Measurements from ENCODE around the gene GJA1.

Gene GJA1

GRCh38 chr6:121403964-121404363, 31.5 kb upstream of the GJA1 start:
- no peak overlapping the region for H3K4me3 ChIP-seq (ENCODE audit: low read depth, low read length)
- TF ChIP-seq, protein P1, sequence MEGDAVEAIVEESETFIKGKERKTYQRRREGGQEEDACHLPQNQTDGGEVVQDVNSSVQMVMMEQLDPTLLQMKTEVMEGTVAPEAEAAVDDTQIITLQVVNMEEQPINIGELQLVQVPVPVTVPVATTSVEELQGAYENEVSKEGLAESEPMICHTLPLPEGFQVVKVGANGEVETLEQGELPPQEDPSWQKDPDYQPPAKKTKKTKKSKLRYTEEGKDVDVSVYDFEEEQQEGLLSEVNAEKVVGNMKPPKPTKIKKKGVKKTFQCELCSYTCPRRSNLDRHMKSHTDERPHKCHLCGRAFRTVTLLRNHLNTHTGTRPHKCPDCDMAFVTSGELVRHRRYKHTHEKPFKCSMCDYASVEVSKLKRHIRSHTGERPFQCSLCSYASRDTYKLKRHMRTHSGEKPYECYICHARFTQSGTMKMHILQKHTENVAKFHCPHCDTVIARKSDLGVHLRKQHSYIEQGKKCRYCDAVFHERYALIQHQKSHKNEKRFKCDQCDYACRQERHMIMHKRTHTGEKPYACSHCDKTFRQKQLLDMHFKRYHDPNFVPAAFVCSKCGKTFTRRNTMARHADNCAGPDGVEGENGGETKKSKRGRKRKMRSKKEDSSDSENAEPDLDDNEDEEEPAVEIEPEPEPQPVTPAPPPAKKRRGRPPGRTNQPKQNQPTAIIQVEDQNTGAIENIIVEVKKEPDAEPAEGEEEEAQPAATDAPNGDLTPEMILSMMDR (IDR thresholded peaks at IDR 0.05; ENCODE audit: insufficient read depth, low read depth, low read length, missing control alignments) = no peak
- no peak for DNase-seq (ENCODE audit: low read depth)

DNA sequence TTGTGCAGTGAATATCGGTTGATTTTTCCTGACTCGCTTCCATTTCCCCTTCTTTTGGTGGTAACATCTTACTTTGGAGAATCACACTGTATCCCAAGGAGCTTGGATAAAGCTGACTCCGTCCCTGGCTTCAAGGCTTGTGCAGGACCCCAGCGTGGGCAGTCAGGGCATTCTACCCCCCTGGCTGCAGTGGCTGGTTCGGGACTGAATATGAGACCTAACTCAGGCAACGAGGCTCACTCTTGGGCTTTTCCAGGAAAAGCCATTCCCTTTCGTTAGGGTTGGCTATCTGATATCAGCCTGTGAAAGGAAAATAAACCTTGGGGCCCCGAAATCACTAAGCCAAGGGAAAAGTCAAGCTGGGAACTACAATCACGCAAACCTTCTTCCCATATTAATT, 30.1 kb upstream of the GJA1 start:
- TF ChIP-seq, protein P1 (IDR thresholded peaks at IDR 0.05; ENCODE audit: insufficient read depth, low read depth, low read length, missing control alignments) = no peak
- DNase-seq (ENCODE audit: low read depth) = no peak
- no peak overlapping the region for H3K4me3 ChIP-seq (ENCODE audit: low read depth, low read length)

DNA sequence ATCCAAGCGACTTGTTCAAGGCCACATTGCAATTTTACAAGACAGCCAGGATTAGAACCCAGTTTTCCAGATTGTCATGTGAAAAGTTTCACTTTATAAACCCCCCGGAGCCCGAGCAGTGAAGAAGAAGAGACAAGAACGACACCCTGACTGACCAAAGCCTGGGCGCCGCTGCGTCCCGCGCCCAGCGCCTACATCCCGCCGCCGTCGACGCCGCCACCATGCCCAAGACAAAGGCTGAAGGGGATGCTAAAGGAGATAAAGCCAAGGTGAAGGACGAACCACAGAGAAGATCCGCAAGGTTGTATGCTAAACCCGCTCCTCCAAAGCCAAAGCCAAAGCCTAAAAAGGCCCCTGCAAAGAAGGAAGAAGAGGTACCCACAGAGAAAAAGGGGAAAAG, 27.1 kb upstream of the GJA1 start:
- DNase-seq (ENCODE audit: low read depth) = no peak
- H3K4me3 ChIP-seq (ENCODE audit: low read depth, low read length) = no peak overlapping the region
- TF ChIP-seq, protein P1 (IDR thresholded peaks at IDR 0.05; ENCODE audit: insufficient read depth, low read depth, low read length, missing control alignments) = no peak

- DNase-seq (ENCODE audit: low read depth) = no peak
- TF ChIP-seq, protein P1 (IDR thresholded peaks at IDR 0.05; ENCODE audit: insufficient read depth, low read depth, low read length, missing control alignments) = no peak
- no peak overlapping the region for H3K4me3 ChIP-seq (ENCODE audit: low read depth, low read length)
These were observed 21.6 kb upstream of the GJA1 start for GRCh38 chr6:121413879-121414278.

DNA sequence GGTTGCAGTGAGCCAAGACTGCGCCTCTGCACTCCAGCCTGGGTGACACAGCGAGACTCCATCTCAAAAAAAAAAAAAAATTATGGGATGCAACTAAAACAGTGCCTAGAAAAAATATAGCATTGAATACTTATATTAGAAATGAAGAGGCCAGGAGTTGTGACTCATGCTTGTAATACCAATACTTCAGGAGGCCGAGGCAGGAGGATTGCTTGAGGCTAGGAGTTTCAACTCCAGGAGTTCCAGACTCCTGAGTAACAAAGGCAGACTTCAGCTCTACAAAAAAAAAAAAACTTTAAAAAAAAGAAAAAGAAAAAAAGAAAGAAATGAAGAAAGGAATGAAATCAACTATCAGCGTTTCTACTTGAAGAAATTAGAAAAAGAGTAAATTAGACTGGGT, 17.1 kb upstream of the GJA1 start:
- TF ChIP-seq, protein P1 (IDR thresholded peaks at IDR 0.05; ENCODE audit: insufficient read depth, low read depth, low read length, missing control alignments) = no peak
- no peak overlapping the region for H3K4me3 ChIP-seq (ENCODE audit: low read depth, low read length)
- no peak for DNase-seq (ENCODE audit: low read depth)

DNA sequence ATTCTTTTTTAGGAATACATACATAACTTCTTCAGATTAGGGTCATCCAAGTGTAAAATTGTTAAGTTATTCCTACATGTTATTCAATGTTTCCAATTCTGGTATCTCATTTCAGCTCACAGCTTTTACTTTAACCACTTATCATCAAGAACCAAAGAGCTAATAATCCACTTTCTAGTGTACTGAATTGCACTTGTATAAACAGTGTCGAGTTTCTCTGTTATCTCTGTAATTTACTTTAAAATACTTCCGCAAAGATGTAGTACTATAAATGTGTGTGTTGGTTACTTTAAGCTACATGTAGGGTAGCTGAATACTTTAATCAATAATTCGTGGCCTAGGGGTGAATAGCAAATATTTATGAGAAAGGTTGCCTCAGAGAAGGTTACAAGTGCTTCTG, 8.8 kb upstream of the GJA1 start:
- no peak for DNase-seq (ENCODE audit: low read depth)
- TF ChIP-seq, protein P1 (IDR thresholded peaks at IDR 0.05; ENCODE audit: insufficient read depth, low read depth, low read length, missing control alignments) = no peak

DNA sequence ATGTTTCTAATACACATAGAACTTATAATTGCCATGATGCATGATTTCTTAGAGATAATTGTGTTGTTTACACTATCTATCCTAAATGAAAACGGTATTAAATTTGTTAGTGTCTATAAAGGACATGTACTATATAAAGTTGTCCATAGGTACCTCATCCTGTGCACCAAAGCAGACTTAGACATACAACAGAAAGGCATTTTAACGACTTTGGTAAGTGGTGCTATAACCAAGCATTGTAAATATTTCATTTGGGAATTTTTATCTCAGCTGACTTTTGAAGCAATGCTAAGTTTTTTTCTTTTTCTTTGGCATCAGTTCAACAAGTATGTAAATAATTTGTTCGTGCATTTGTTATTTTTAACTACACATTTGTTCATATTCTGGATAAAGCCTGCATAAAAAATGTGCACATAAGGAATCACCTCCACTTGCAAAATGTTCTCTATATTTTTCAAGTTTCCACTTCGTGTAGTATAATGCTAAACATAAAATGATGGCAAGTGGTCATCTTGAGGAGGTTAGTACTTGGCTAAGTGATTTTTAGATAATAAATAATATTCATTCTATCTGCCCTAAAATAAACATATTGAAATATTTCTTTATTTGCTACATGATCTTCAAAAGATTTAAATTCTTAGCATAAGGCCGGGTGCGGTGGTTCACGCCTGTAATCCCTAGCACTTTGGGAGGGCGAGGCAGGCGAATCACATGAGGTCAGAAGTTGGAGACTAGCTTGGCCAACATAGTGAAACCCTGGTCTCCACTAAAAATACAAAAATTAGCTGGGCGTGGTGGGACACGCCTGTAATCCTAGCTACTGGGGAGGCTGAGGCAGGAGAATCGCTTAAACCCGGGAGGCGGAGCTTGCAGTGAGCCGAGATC, 6.3 kb upstream of the GJA1 start:
- no peak for DNase-seq (ENCODE audit: low read depth)
- TF ChIP-seq, protein P1 (IDR thresholded peaks at IDR 0.05; ENCODE audit: insufficient read depth, low read depth, low read length, missing control alignments) = no peak
- H3K4me3 ChIP-seq (ENCODE audit: low read depth, low read length) = no peak overlapping the region

More for the DNA sequence above, 8.8 kb upstream of the GJA1 start:
- no peak overlapping the region for H3K4me3 ChIP-seq (ENCODE audit: low read depth, low read length)
